ENCODE measurements around the gene GPX6. TPM values are rescaled to one million over a fixed set of nuclear protein-coding genes. Genes with fewer than 3 reads are reported as not detected.
A peak's percentile ranks its signal among the peaks of the same experiment; 100 is the strongest.
"Not testable (repeated sequence)": the region's sequence is repeated elsewhere in the genome, so short reads cannot be mapped to it uniquely, and the experiment has no call there.

The GPX6 gene
- total RNA-seq, 2 experiments from 2014 or later, result not detected

GRCh38 chr6:28541996-28542395 lies 26.4 kb upstream of the GPX6 start:
- POLR2A ChIA-PET, result no interaction called here
- no peaks in the 10 kb centered on the region for H3K36me3 Mint-ChIP-seq (ENCODE audit: low read depth)
- peak overlapping the region; percentile 64 for H3K4me3 Mint-ChIP-seq
- no peak overlapping the region for H3K27ac Mint-ChIP-seq
- H3K4me1 Mint-ChIP-seq, result peaks cover 26% of the 10 kb centered on the region
- H3K27me3 Mint-ChIP-seq, result peaks cover 61% of the 10 kb centered on the region
- CTCF ChIA-PET, result interaction anchor here (1.2 kb wide), 1 partner anchor 186 kb away, joined by 3 read pairs; no protein-coding TSS in a partner anchor
- no peak for DNase-seq
- no peaks in the 10 kb centered on the region for H3K9me3 Mint-ChIP-seq

DNA sequence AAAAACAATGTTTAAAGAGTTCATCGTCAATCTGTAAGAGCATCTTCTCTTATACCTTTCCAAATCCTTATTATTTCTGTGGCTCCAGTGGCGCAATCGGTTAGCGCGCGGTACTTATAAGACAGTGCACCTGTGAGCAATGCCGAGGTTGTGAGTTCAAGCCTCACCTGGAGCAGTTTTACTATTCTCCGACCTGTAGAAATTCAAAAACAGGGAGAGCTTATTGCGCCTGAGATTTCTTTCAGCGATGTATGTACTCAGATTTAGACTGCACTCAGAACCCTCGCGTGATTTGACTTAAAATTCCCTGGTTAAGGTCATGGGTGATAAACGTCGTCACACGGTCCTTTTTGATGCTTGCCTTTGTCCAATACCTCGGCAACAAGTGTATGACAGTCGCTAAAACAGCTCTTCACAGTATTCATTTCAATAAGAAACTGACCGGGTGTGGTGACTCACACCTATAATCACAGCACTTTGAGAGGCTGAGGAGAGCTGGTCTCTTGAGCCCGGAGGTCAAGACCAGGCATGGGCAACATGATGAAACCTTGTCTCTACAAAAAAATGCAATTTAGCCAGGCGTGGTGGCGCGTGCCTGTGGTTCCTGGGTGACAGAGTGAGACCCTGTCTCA lies 22.0 kb upstream of the GPX6 start:
- peaks cover 15% of the 10 kb centered on the region for H3K4me1 Mint-ChIP-seq
- H3K36me3 Mint-ChIP-seq (ENCODE audit: low read depth), result no peaks in the 10 kb centered on the region
- H3K27ac Mint-ChIP-seq, result no peak overlapping the region
- DNase-seq, result no peak
- peaks cover 65% of the 10 kb centered on the region for H3K27me3 Mint-ChIP-seq
- POLR2A ChIA-PET, result no interaction called here
- no peaks in the 10 kb centered on the region for H3K9me3 Mint-ChIP-seq
- CTCF ChIA-PET, result no interaction called here
- no peak overlapping the region for H3K4me3 Mint-ChIP-seq

DNA sequence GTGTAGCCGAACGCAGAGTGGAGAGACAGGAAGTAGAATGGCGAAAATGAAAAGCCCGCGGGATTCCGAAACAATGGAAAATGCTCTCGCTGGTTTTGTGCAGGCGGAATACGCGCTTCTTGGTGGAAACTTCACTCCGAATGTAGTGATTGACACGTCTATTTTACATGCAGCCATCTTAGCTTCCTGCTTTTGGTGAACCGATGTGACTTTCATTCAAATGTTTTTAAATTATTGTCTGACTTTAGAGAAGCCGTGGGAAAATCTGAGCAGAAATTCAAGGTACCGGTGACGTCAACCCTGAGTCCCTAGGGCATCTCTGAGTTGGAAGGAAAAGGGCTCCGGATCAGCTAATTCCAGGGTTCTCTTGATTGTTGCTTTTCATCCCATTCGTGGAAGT lies 21.5 kb upstream of the GPX6 start:
- H3K4me1 Mint-ChIP-seq, result peaks cover 11% of the 10 kb centered on the region
- H3K27ac Mint-ChIP-seq, result no peak overlapping the region
- peaks cover 60% of the 10 kb centered on the region for H3K27me3 Mint-ChIP-seq
- no peaks in the 10 kb centered on the region for H3K9me3 Mint-ChIP-seq
- no peak for DNase-seq
- H3K36me3 Mint-ChIP-seq (ENCODE audit: low read depth), result no peaks in the 10 kb centered on the region
- CTCF ChIA-PET, result no interaction called here
- POLR2A ChIA-PET, result no interaction called here
- H3K4me3 Mint-ChIP-seq, result peak overlapping the region; percentile 11

- no peak overlapping the region for H3K27ac Mint-ChIP-seq
- ChIA-PET CTCF (no interaction called here), POLR2A (no interaction called here)
- H3K27me3 Mint-ChIP-seq, result peaks cover 50% of the 10 kb centered on the region
- H3K4me1 Mint-ChIP-seq, result peaks cover 8% of the 10 kb centered on the region
- no peak for DNase-seq
- H3K9me3 Mint-ChIP-seq, result no peaks in the 10 kb centered on the region
- H3K36me3 Mint-ChIP-seq (ENCODE audit: low read depth), result no peaks in the 10 kb centered on the region
- no peak overlapping the region for H3K4me3 Mint-ChIP-seq
These were observed 19.3 kb upstream of the GPX6 start for GRCh38 chr6:28534875-28535274.

GRCh38 chr6:28534306-28534705 lies 18.7 kb upstream of the GPX6 start:
- POLR2A ChIA-PET, result no interaction called here
- CTCF ChIA-PET, result no interaction called here
- Mint-ChIP-seq H3K9me3 (no peaks in the 10 kb centered on the region), H3K27me3 (peaks cover 45% of the 10 kb centered on the region), H3K36me3 (ENCODE audit: low read depth) (no peaks in the 10 kb centered on the region), H3K4me3 (no peak overlapping the region), H3K27ac (no peak overlapping the region), H3K4me1 (peaks cover 8% of the 10 kb centered on the region)
- DNase-seq, result no peak

GRCh38 chr6:28531479-28532128 lies 16.0 kb upstream of the GPX6 start:
- ChIA-PET CTCF (no interaction called here), POLR2A (no interaction called here)
- no peak for DNase-seq
- H3K27me3 Mint-ChIP-seq, result peaks cover 42% of the 10 kb centered on the region
- no peaks in the 10 kb centered on the region for H3K36me3 Mint-ChIP-seq (ENCODE audit: low read depth)
- no peak overlapping the region for H3K4me3 Mint-ChIP-seq
- no peak overlapping the region for H3K27ac Mint-ChIP-seq
- no peaks in the 10 kb centered on the region for H3K9me3 Mint-ChIP-seq
- no peaks in the 10 kb centered on the region for H3K4me1 Mint-ChIP-seq

DNA sequence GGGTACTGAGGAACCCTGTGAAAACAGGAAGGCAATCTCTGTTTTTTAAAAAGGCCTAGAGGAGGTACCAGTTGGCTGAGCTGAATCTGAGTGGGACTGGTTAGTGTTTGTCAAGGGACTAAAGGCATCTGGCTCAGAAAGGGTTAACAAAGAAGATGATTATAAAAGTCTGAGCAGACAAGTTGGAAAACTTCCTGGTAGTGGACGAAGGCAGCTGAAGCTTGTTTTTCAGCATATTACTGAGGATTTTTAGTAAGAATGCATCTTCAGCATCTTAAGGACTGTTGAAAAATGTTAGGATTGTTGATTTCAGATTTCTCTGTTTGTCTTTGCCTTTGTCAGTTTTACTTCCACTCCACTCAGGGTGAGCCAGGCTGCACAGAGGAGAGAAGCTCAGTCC lies 15.2 kb upstream of the GPX6 start:
- Mint-ChIP-seq H3K27me3 (peaks cover 39% of the 10 kb centered on the region), H3K27ac (no peak overlapping the region), H3K4me3 (no peak overlapping the region), H3K9me3 (no peaks in the 10 kb centered on the region), H3K36me3 (ENCODE audit: low read depth) (no peaks in the 10 kb centered on the region), H3K4me1 (peaks cover 3% of the 10 kb centered on the region)
- ChIA-PET CTCF (no interaction called here), POLR2A (no interaction called here)
- no peak for DNase-seq

DNA sequence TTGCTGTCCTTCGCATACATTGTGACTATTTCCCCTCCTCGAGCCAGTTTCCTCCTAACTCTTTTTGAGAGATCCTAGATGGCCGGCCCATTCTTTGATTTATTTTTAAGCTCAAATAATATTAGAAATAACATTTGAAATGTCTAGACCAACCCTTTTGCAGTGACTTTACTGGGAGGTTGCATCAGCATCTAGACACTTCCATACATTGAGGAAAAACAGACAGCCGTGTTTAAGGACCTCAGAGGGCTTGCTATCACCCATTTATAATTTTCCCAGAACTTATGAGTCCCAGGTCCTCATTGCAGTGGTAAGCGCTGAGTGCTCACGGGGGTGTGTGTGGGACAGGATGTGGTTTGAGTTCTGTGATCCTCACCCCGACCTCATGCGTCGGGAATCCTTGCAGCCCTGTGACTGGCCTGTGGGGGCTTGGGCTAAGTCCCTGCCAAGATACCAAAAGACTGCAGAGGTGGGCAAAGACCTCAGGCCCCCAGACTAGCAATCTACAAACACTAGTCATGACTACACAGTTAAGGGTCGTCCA lies 10.0 kb upstream of the GPX6 start, which contains the start of gene GPX5:
TSS of gene GPX5 (plus strand) at position 386 of the 544 bp plus-strand sequence. CDS start at position 519, 133 bp downstream.
- ChIA-PET CTCF (no interaction called here), POLR2A (no interaction called here)
- Mint-ChIP-seq H3K4me3 (no peak within 1 kb of the TSS), H3K36me3 (ENCODE audit: low read depth) (no peaks in the 10 kb centered on the region), H3K27me3 (peaks cover 40% of the 10 kb centered on the region), H3K4me1 (peaks cover 24% of the 10 kb centered on the region), H3K9me3 (no peaks in the 10 kb centered on the region), H3K27ac (no peak within 1 kb of the TSS)
- DNase-seq, result no peak

DNA sequence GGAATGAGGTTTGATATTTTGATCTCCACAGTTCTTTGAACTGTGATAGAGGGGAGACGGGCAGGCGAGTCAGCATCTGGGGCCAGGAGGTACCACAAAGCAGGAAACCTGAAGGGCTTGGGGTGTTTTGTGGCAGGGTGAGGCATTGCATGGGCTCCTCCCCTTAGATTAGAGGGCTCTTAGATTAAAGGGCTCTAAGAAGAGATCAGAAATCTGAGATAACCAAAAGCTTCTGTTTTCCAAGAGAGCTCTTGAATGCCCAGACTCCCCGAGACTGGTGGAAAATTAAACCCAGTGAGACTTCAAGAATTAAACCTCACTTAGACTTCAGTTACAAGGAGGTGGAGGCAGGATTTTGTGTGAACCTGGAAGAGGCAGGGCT lies 7.6 kb upstream of the GPX6 start:
- CTCF ChIA-PET, result no interaction called here
- Mint-ChIP-seq H3K4me3 (no peak overlapping the region), H3K36me3 (ENCODE audit: low read depth) (no peaks in the 10 kb centered on the region), H3K9me3 (no peaks in the 10 kb centered on the region), H3K27ac (no peak overlapping the region), H3K4me1 (peaks cover 24% of the 10 kb centered on the region), H3K27me3 (peaks cover 47% of the 10 kb centered on the region)
- POLR2A ChIA-PET, result no interaction called here
- DNase-seq, result peak; percentile 41

DNA sequence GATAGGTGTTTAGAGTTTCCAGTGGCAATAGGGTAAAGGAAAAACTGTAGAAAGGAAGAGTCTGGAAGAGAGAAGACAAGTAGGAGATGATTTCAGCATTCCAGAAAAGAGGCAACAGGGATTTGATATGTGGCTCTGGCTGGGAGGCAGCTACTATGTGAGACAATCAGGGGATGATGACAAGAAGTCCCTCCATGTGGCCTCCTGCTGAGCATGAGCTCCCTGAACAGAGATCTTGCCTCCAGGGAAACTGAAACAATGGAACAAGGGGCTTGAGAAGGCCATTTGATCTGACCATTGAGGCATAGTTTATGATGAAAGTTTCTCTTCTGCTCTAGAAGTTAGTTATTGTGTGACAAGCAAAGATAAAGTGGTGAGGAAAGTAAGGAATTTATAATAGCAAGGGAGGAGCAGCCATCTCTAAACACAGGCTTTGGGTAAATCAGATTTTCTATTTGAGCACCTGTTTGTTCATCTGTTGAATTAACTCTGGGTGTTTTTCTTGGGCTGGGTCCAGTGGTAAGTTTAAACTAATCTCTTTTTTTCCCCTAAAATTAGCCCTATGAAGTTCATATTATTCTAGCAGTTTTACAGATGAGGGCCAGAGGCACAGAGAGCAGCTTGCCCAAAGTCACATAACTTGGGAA lies 7.1 kb upstream of the GPX6 start:
- no peak overlapping the region for H3K27ac Mint-ChIP-seq
- ChIA-PET POLR2A (no interaction called here), CTCF (no interaction called here)
- no peaks in the 10 kb centered on the region for H3K9me3 Mint-ChIP-seq
- no peak overlapping the region for H3K4me3 Mint-ChIP-seq
- no peak for DNase-seq
- peaks cover 24% of the 10 kb centered on the region for H3K4me1 Mint-ChIP-seq
- peaks cover 48% of the 10 kb centered on the region for H3K27me3 Mint-ChIP-seq
- H3K36me3 Mint-ChIP-seq (ENCODE audit: low read depth), result no peaks in the 10 kb centered on the region

GRCh38 chr6:28517964-28518363 lies 2.4 kb upstream of the GPX6 start:
- Mint-ChIP-seq H3K36me3 (ENCODE audit: low read depth) (no peaks in the 10 kb centered on the region), H3K27me3 (peaks cover 35% of the 10 kb centered on the region), H3K4me3 (no peak overlapping the region), H3K27ac (no peak overlapping the region), H3K9me3 (no peaks in the 10 kb centered on the region), H3K4me1 (peaks cover 9% of the 10 kb centered on the region)
- CTCF ChIA-PET, result no interaction called here
- no peak for DNase-seq
- POLR2A ChIA-PET, result no interaction called here

DNA sequence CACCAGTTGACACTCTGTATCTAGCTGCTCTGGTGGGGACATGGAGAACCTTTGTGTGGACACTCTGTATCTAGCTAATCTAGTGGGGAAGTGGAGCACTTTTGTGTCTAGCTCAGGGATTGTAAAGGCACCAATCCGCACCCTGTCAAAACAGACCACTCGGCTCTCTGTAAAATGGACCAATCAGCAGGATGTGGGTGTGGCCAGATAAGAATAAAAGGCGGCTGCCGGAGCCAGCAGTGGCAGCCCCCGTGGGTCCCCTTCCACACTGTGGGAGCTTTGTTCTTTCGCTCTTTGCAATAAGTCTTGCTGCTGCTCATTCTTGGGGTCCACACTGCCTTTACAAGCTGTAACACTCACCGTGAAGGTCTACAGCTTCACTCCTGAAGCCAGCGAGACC lies 3.2 kb downstream of the GPX6 start:
- H3K27ac Mint-ChIP-seq; H3K4me3 Mint-ChIP-seq; DNase-seq; CTCF ChIA-PET; POLR2A ChIA-PET; H3K9me3 Mint-ChIP-seq; H3K36me3 Mint-ChIP-seq (ENCODE audit: low read depth); H3K4me1 Mint-ChIP-seq: not testable (repeated sequence)
- H3K27me3 Mint-ChIP-seq, result peaks cover 13% of the 10 kb centered on the region

- CTCF ChIA-PET, result no interaction called here
- no peak for DNase-seq
- peaks cover 10% of the 10 kb centered on the region for H3K4me1 Mint-ChIP-seq
These were observed 3.8 kb downstream of the GPX6 start for GRCh38 chr6:28511628-28512300.

More at GRCh38 chr6:28511628-28512300, 3.8 kb downstream of the GPX6 start:
- Mint-ChIP-seq H3K36me3 (ENCODE audit: low read depth) (no peaks in the 10 kb centered on the region), H3K4me3 (no peak overlapping the region), H3K9me3 (no peaks in the 10 kb centered on the region), H3K27me3 (peaks cover 10% of the 10 kb centered on the region), H3K27ac (no peak overlapping the region)
- POLR2A ChIA-PET, result no interaction called here
